Mucosa of rectum (tissue), 2 donors: Measurements from ENCODE around the gene HBE1.
"Not testable (repeated sequence)": the region's sequence is repeated elsewhere in the genome, so short reads cannot be mapped to it uniquely, and the experiment has no call there.

Source experiments
- H3K27ac ChIP-seq, 2 donors: one replicate each; pipeline ENCODE4 v1.7.0; 2013; ENCODE audit warnings: inconsistent platforms in 2 of 2, low read depth in 2 of 2, low read length in 2 of 2
- H3K27me3 ChIP-seq, 2 donors: one replicate each; pipeline ENCODE4 v1.7.0; 2013; ENCODE audit warnings: low read length in 2 of 2; ENCODE audit not compliant: control insufficient read depth in 2 of 2, insufficient read depth in 2 of 2
- H3K36me3 ChIP-seq, 2 donors: one replicate each; pipeline ENCODE4 v1.7.0; 2013; ENCODE audit warnings: low read length in 2 of 2; ENCODE audit not compliant: control insufficient read depth in 2 of 2, insufficient read depth in 2 of 2
- H3K4me1 ChIP-seq, 2 donors: one replicate each; pipeline ENCODE4 v1.7.0; 2013; ENCODE audit warnings: low read length in 2 of 2, mild to moderate bottlenecking in 1 of 2; ENCODE audit not compliant: control insufficient read depth in 2 of 2, insufficient read depth in 2 of 2
- H3K4me3 ChIP-seq, 2 donors: one replicate each; pipeline ENCODE4 v1.7.0; 2013; ENCODE audit warnings: low read length in 2 of 2
- H3K9ac ChIP-seq, 2 donors: one replicate each; pipeline ENCODE4 v1.7.0; 2013; ENCODE audit warnings: low read length in 2 of 2, low read depth in 1 of 2, mild to moderate bottlenecking in 1 of 2
- H3K9me3 ChIP-seq, 2 donors: one replicate each; pipeline ENCODE4 v1.7.0; 2013; ENCODE audit warnings: low read length in 2 of 2; ENCODE audit not compliant: control insufficient read depth in 2 of 2
- donor health status: healthy.
- donor health status: Normal muscosa, but diverticular disease.

The HBE1 gene

GRCh38 chr11:5297721-5298323 lies 28.1 kb upstream of the HBE1 start:
- no peaks in the 10 kb centered on the region for H3K4me1 ChIP-seq
- no peaks in the 10 kb centered on the region for H3K27me3 ChIP-seq
- no peaks in the 10 kb centered on the region for H3K9me3 ChIP-seq

GRCh38 chr11:5294342-5294995 lies 24.7 kb upstream of the HBE1 start:
- H3K27me3 ChIP-seq, H3K36me3 ChIP-seq, H3K27ac ChIP-seq, H3K9ac ChIP-seq, H3K4me1 ChIP-seq, H3K4me3 ChIP-seq, H3K9me3 ChIP-seq: not testable (repeated sequence)

More at GRCh38 chr11:5297721-5298323, 28.1 kb upstream of the HBE1 start:
- H3K9ac ChIP-seq: no peak overlapping the region
- H3K36me3 ChIP-seq: no peaks in the 10 kb centered on the region
- H3K27ac ChIP-seq: no peak overlapping the region
- no peak overlapping the region for H3K4me3 ChIP-seq

- H3K9me3 ChIP-seq: no peaks in the 10 kb centered on the region
- no peaks in the 10 kb centered on the region for H3K36me3 ChIP-seq
- H3K4me1 ChIP-seq: no peaks in the 10 kb centered on the region
- no peak overlapping the region for H3K9ac ChIP-seq
- no peaks in the 10 kb centered on the region for H3K27me3 ChIP-seq
- no peak overlapping the region for H3K4me3 ChIP-seq
- no peak overlapping the region for H3K27ac ChIP-seq
Measured at GRCh38 chr11:5293028-5293427, 23.3 kb upstream of the HBE1 start.

GRCh38 chr11:5291207-5291838 lies 21.6 kb upstream of the HBE1 start:
- H3K4me1 ChIP-seq: no peaks in the 10 kb centered on the region
- no peaks in the 10 kb centered on the region for H3K36me3 ChIP-seq
- H3K4me3 ChIP-seq: no peak overlapping the region
- H3K9ac ChIP-seq: no peak overlapping the region
- H3K9me3 ChIP-seq: no peaks in the 10 kb centered on the region
- H3K27me3 ChIP-seq: no peaks in the 10 kb centered on the region
- H3K27ac ChIP-seq: no peak overlapping the region

- Histone ChIP-seq H3K27ac (no peak overlapping the region), H3K4me3 (no peak overlapping the region), H3K9ac (no peak overlapping the region), H3K9me3 (no peaks in the 10 kb centered on the region), H3K4me1 (no peaks in the 10 kb centered on the region), H3K36me3 (no peaks in the 10 kb centered on the region), H3K27me3 (no peaks in the 10 kb centered on the region)
Measured at GRCh38 chr11:5290106-5290505, 20.4 kb upstream of the HBE1 start.

GRCh38 chr11:5289696-5290095 lies 20.0 kb upstream of the HBE1 start:
- Histone ChIP-seq H3K9me3 (no peaks in the 10 kb centered on the region), H3K9ac (no peak overlapping the region), H3K4me1 (no peaks in the 10 kb centered on the region), H3K27ac (no peak overlapping the region), H3K27me3 (no peaks in the 10 kb centered on the region), H3K4me3 (no peak overlapping the region), H3K36me3 (no peaks in the 10 kb centered on the region)

- H3K27ac ChIP-seq: no peak overlapping the region
- H3K9ac ChIP-seq: no peak overlapping the region
- H3K4me3 ChIP-seq: no peak overlapping the region
- H3K36me3 ChIP-seq: no peaks in the 10 kb centered on the region
- H3K9me3 ChIP-seq: no peaks in the 10 kb centered on the region
- no peaks in the 10 kb centered on the region for H3K27me3 ChIP-seq
- H3K4me1 ChIP-seq: no peaks in the 10 kb centered on the region
Measured at GRCh38 chr11:5288906-5289550, 19.3 kb upstream of the HBE1 start.

GRCh38 chr11:5288108-5288905 lies 18.6 kb upstream of the HBE1 start:
- no peaks in the 10 kb centered on the region for H3K27me3 ChIP-seq
- H3K36me3 ChIP-seq: no peaks in the 10 kb centered on the region
- H3K4me3 ChIP-seq: no peak overlapping the region
- no peaks in the 10 kb centered on the region for H3K9me3 ChIP-seq
- H3K4me1 ChIP-seq: no peaks in the 10 kb centered on the region
- no peak overlapping the region for H3K9ac ChIP-seq
- H3K27ac ChIP-seq: no peak overlapping the region

- H3K4me3 ChIP-seq: no peak overlapping the region
- H3K27me3 ChIP-seq: no peaks in the 10 kb centered on the region
- H3K9ac ChIP-seq: no peak overlapping the region
- H3K9me3 ChIP-seq: no peaks in the 10 kb centered on the region
- H3K36me3 ChIP-seq: no peaks in the 10 kb centered on the region
- H3K4me1 ChIP-seq: no peaks in the 10 kb centered on the region
- H3K27ac ChIP-seq: no peak overlapping the region
Measured at GRCh38 chr11:5286901-5287300, 17.2 kb upstream of the HBE1 start.

- Histone ChIP-seq H3K9ac (no peak overlapping the region), H3K9me3 (no peaks in the 10 kb centered on the region), H3K27ac (no peak overlapping the region), H3K4me3 (no peak overlapping the region), H3K4me1 (no peaks in the 10 kb centered on the region), H3K27me3 (no peaks in the 10 kb centered on the region), H3K36me3 (no peaks in the 10 kb centered on the region)
Measured at GRCh38 chr11:5286351-5286750, 16.6 kb upstream of the HBE1 start.
